ENCODE data around the gene IGLL5. TPM values are rescaled to one million over a fixed set of nuclear protein-coding genes. Genes with fewer than 3 reads are reported as not detected.
A peak's percentile ranks its signal among the peaks of the same experiment; 100 is the strongest.

The IGLL5 gene
- total RNA-seq, 3 donors from 2014 or later: 11.1 to 41.3 TPM; not detected in 1

DNA sequence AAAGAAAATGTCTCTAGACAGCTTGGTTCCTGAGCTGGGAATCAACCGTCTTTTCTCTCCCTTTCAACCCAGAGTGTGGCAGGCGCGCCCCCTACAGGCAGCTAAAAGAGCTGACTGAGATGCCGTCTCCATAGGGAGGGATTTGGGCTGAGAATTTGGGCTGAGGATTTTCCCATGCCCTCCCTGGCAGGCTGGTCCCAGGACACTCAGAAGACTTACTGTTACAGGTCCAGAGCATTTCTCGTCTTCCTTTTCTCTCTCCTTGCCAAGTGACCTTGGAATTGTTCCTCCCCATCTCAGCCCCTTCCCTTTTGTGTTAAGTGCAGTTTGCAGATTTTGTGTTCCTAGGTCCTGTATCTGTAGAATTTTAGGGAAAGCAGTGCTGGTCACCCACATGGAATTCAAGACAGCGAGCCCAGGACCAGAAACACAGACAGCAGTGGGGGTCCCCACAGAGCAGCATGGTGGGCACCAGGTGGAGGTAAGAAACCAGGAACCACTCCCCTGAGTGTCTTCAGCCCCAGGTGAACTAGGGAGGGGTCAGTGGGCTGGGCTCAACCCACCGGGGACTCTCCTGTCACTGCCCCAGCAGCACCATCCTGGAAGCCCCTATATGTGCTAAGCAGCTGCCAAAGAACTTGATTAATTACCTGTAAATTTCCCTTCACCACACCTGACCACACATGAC, 9.9 kb upstream of the IGLL5 start:
- no peaks in the 10 kb centered on the region for H3K36me3 ChIP-seq
- DNase-seq (ENCODE audit: low spot score in 2 of 2): no peak
- H3K27me3 ChIP-seq: peaks cover 0 to 11% of the 10 kb centered on the region in 2 donors
- peaks cover 5 to 8% of the 10 kb centered on the region in 2 donors for H3K9me3 ChIP-seq
- no peak overlapping the region for H3K4me3 ChIP-seq
- TF ChIP-seq POLR2A (IDR thresholded peaks at IDR 0.05): no peak
- no peak for TF ChIP-seq POLR2AphosphoS5 (IDR thresholded peaks at IDR 0.05)
- TF ChIP-seq, protein P1, sequence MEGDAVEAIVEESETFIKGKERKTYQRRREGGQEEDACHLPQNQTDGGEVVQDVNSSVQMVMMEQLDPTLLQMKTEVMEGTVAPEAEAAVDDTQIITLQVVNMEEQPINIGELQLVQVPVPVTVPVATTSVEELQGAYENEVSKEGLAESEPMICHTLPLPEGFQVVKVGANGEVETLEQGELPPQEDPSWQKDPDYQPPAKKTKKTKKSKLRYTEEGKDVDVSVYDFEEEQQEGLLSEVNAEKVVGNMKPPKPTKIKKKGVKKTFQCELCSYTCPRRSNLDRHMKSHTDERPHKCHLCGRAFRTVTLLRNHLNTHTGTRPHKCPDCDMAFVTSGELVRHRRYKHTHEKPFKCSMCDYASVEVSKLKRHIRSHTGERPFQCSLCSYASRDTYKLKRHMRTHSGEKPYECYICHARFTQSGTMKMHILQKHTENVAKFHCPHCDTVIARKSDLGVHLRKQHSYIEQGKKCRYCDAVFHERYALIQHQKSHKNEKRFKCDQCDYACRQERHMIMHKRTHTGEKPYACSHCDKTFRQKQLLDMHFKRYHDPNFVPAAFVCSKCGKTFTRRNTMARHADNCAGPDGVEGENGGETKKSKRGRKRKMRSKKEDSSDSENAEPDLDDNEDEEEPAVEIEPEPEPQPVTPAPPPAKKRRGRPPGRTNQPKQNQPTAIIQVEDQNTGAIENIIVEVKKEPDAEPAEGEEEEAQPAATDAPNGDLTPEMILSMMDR (IDR thresholded peaks at IDR 0.05): no peak
- intact Hi-C loops (cut with DNase I; ENCODE audit: low total_unique reads): no loop called here
- no peak overlapping the region for H3K27ac ChIP-seq
- no peaks in the 10 kb centered on the region for H3K4me1 ChIP-seq

DNA sequence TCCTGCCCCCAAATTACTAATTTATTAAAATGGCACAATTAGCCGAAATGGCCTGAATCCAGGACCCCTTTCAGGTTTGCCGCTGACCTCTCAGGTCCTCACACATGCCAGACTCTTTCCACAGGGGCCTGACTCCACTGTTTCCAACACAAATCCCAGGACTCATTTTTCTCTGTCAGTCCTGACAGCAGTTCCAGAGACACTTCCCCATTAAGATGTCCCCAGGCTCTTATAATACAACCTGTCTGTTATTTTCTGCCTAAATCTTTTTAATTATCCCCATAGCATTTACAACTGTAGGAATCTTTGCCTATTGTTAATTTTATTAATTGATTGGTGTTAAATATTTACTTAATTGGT, 9.4 kb upstream of the IGLL5 start:
- no peak for TF ChIP-seq POLR2AphosphoS5 (IDR thresholded peaks at IDR 0.05)
- TF ChIP-seq, protein P1 (IDR thresholded peaks at IDR 0.05): no peak
- TF ChIP-seq POLR2A (IDR thresholded peaks at IDR 0.05): no peak
- intact Hi-C loops (cut with DNase I; ENCODE audit: low total_unique reads): no loop called here
- H3K4me1 ChIP-seq: no peaks in the 10 kb centered on the region
- H3K4me3 ChIP-seq: no peak overlapping the region
- peaks cover 5 to 8% of the 10 kb centered on the region in 2 donors for H3K9me3 ChIP-seq
- no peak overlapping the region for H3K27ac ChIP-seq
- peak in 1 of 2 donors; percentile 7 for DNase-seq (ENCODE audit: low spot score in 2 of 2)
- H3K27me3 ChIP-seq: peaks cover 0 to 11% of the 10 kb centered on the region in 2 donors
- no peaks in the 10 kb centered on the region for H3K36me3 ChIP-seq

DNA sequence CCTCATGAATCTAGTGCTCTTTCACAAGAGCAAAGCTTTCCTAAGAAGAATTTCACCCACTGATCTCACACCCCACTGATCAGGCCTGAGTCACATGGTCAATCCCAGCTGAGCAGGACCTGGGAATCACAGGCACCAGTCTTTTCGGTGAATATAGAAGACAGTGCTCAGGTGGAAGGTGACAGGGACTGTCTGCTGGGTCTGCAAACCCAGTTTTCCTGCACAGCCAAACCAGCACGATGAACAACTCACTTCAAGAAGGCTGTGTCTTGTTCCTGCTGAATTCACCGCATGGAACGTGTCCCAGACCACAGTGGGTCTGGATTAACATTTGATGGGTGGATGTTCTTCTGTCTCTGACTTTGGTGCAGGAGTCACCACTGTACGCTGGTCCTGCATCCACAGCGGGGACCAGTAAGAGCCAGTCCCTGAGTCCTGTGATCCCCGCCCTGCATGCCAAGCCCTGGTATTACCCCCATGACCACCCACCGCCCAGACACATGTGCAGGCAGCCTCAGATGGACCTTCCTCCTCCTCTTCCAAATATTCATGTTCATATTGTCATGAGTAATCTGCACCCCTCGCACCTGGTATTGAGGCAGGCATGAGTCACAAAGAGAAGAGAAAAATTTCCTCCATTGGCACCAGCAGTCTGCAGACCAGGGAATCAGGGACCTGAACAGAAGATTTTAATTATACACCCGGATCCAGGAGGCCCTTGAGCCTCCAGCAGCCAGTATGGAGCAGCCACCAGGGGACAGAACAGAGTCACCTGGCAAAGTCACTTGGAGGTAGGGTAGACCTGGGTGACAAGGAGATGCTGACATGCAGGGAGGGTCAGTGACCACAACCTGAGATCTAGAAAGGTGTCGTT, 8.6 kb upstream of the IGLL5 start:
- TF ChIP-seq POLR2A (IDR thresholded peaks at IDR 0.05) (no peak), POLR2AphosphoS5 (IDR thresholded peaks at IDR 0.05) (no peak)
- TF ChIP-seq, protein P1 (IDR thresholded peaks at IDR 0.05): no peak
- H3K27me3 ChIP-seq: peaks cover 0 to 11% of the 10 kb centered on the region in 2 donors
- no peaks in the 10 kb centered on the region for H3K4me1 ChIP-seq
- peaks cover 4 to 8% of the 10 kb centered on the region in 2 donors for H3K9me3 ChIP-seq
- no peak overlapping the region for H3K27ac ChIP-seq
- no peak overlapping the region for H3K4me3 ChIP-seq
- intact Hi-C loops (cut with DNase I; ENCODE audit: low total_unique reads): no loop called here
- H3K36me3 ChIP-seq: no peaks in the 10 kb centered on the region
- peak in 1 of 2 donors; percentile 9 for DNase-seq (ENCODE audit: low spot score in 2 of 2)

DNA sequence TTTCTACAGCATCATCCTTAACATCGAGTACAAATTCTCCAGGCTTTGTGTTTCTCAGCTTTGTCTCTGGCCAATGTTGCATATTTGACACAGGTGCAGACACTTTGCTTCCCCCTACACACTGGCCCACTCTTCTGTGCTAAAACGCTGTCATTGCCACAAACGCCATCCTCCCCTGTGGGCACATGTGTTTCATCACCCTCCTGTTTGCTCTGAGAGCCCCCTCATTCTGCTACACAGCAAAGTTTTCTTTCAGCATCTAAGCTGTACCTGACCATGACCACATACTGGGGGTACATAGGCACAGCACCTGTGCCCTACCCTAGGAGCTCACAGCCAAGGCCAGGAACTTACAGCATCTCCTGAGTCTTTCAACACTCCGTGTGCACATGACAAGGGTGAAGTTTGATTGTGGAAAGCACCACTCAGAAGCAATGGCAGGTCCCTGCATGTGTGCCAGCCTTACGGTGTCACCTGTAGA, 7.9 kb upstream of the IGLL5 start:
- intact Hi-C loops (cut with DNase I; ENCODE audit: low total_unique reads): no loop called here
- Histone ChIP-seq H3K4me1 (no peaks in the 10 kb centered on the region), H3K36me3 (no peaks in the 10 kb centered on the region), H3K4me3 (no peak overlapping the region), H3K27ac (no peak overlapping the region), H3K9me3 (peaks cover 0 to 3% of the 10 kb centered on the region in 2 donors), H3K27me3 (peaks cover 0 to 11% of the 10 kb centered on the region in 2 donors)
- TF ChIP-seq, protein P1 (IDR thresholded peaks at IDR 0.05): no peak
- TF ChIP-seq POLR2A (IDR thresholded peaks at IDR 0.05) (no peak), POLR2AphosphoS5 (IDR thresholded peaks at IDR 0.05) (no peak)
- DNase-seq (ENCODE audit: low spot score in 2 of 2): peak in 1 of 2 donors; percentile 7

DNA sequence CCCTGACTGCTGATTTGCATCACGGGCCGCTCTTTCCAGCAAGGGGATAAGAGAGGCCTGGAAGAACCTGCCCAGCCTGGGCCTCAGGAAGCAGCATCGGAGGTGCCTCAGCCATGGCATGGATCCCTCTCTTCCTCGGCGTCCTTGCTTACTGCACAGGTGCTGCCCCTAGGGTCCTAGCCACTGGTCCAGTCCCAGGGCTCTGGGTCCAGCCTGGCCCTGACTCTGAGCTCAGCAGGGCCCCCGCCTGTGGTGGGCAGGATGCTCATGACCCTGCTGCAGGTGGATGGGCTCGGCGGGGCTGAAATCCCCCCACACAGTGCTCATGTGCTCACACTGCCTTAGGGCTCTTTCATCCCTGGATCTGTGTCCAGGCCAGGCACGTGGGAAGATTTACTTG, 7.0 kb upstream of the IGLL5 start:
- peak in 1 of 2 donors; percentile 11 for DNase-seq (ENCODE audit: low spot score in 2 of 2)
- no peaks in the 10 kb centered on the region for H3K9me3 ChIP-seq
- no peak overlapping the region for H3K27ac ChIP-seq
- TF ChIP-seq, protein P1 (IDR thresholded peaks at IDR 0.05): no peak
- TF ChIP-seq POLR2AphosphoS5 (IDR thresholded peaks at IDR 0.05) (no peak), POLR2A (IDR thresholded peaks at IDR 0.05) (no peak)
- H3K4me1 ChIP-seq: no peaks in the 10 kb centered on the region
- intact Hi-C loops (cut with DNase I; ENCODE audit: low total_unique reads): no loop called here
- H3K4me3 ChIP-seq: no peak overlapping the region
- H3K36me3 ChIP-seq: no peaks in the 10 kb centered on the region
- peaks cover 0 to 11% of the 10 kb centered on the region in 2 donors for H3K27me3 ChIP-seq
